Adipose tissue (tissue), 3 donors: ENCODE results near the gene SPACA7. TPM values are rescaled to one million over a fixed set of nuclear protein-coding genes. Genes with fewer than 3 reads are reported as not detected.

Experiments used
- H3K27ac ChIP-seq: one replicate; pipeline ENCODE4 v1.5.1; 2013; ENCODE audit warnings: low read depth, low read length
- WGBS, 3 donors: extraction: QIAGEN DNeasy Blood & Tissue Kit; methylation state at CpG; one replicate each; pipeline ENCODE4 v1.1.7; 2013; 5-methylcytosine and 5-hydroxymethylcytosine counted together
- polyA plus RNA-seq, 3 donors: library from polyadenylated mRNA; stranded (reverse); fragments of 200-250 nt; gene quantifications; one replicate each; pipeline ENCODE4 v1.2.3, GENCODE V29; 2013
- donor health status: healthy with polysubstance abuse.
- donor health status: Bipolar disorder and iron deficiency.
- donor health status: healthy.

Gene SPACA7
- polyA plus RNA-seq, 3 donors, result not detected

DNA sequence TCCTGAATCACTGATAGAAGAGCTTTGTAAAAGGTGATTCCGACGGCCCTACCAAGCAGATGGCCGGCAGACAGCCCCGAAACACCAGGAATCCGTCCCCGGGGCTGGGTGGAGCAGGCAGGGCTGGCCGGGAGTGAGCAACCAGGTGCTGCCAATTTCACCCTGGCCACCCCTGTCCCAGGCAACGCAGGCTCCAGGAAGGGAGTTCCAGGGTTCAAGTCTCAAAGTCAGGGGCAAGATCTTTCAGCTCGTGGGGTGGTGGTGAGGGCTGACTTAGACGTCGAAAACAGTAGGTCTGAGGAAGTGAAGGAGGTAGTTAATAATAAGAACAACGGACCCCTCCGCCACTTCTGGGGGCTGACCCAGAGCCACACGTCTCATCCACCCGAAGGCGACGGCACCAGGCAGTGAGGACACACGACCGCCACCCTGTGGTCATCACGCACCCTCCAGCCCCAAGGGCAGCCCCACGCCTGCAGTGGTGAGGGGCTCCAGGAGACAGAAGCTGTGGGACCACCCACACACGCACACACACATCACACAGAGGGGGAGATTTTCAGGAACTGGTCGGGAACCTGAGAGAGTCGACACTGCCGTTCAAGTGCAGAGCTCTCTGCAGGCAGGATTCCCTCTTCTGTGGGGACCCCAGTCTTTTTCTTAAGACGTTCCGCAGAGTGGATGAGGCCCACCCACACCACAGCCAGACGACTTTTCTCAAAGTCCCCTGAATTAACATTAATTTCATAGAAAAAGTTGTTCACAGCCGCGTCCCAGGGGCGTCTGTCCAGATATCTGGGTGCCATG is 67.2 kb downstream of the SPACA7 start:
- 11 to 21% (median 19%) methylated on average over 29 to 31 of the region's 31 CpGs for WGBS, 3 donors
- H3K27ac ChIP-seq, result no peak overlapping the region

DNA sequence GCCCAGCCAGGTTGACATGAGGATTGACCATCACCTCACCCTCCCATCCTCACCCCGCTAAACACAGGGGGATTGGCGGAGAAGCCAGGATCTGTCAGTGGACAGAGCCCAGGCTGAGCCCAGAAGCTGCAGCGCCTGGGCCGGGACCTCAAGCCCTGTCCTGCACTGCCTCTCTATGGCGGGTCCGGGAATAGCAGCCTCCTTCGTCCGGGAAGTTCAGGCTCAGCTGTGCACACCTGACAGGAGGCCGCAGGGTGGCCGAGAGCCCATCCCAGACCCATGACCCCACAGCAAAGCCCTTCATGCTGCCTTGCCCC is 67.8 kb downstream of the SPACA7 start:
- H3K27ac ChIP-seq, result no peak overlapping the region
- 1 to 2% (median 1%) methylated on average over 10 of the region's 10 CpGs for WGBS, 3 donors

DNA sequence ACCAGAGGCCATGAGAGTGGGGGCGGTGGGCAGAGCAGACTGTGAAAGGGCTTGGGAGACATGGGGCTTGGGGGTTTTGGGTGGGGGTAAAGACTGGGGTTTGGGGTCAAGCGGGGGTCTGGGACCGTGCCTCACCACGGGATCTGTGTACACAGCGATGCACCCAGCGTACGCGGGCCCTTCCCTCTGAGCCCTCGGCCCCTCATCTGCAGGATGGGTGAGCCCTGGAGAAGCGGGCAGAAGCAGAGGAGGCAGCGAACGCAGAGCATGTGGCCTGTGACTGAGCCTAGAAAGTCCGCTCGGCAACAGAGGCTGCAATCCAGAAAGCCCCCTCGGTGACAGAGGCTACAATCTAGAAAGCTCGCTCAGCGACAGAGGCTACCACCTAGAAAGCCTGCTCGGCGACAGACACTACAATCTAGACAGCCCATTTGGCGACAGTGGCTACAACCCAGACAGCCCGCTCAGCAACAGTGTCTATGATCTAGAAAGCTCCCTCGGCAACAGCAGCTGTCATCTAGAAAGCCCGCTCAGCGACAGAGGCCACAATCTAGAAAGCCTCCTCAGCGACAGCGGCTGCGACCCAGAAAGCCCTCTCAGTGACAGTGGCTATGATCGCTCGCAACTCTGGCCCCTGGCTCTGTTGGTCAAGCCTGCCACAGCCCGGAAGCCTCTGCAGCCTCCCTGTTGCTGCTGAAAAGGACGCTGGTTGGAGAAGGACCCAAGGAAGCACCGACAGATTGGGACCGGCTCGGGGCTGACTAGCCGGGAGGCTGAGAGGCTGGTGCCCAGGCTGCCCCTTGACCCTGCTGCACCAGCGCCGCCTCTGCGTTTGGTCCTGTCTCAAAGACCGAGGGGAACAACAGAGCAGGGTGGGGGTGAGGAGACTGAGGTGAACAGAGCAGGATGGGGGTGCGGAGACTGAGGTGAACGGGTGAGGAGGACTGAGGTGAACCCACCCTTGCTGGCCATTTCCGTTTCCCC is 68.6 kb downstream of the SPACA7 start:
- H3K27ac ChIP-seq, result no peak overlapping the region
- WGBS, 3 donors, result 71 to 83% (median 81%) methylated on average over 38 to 42 of the region's 42 CpGs

DNA sequence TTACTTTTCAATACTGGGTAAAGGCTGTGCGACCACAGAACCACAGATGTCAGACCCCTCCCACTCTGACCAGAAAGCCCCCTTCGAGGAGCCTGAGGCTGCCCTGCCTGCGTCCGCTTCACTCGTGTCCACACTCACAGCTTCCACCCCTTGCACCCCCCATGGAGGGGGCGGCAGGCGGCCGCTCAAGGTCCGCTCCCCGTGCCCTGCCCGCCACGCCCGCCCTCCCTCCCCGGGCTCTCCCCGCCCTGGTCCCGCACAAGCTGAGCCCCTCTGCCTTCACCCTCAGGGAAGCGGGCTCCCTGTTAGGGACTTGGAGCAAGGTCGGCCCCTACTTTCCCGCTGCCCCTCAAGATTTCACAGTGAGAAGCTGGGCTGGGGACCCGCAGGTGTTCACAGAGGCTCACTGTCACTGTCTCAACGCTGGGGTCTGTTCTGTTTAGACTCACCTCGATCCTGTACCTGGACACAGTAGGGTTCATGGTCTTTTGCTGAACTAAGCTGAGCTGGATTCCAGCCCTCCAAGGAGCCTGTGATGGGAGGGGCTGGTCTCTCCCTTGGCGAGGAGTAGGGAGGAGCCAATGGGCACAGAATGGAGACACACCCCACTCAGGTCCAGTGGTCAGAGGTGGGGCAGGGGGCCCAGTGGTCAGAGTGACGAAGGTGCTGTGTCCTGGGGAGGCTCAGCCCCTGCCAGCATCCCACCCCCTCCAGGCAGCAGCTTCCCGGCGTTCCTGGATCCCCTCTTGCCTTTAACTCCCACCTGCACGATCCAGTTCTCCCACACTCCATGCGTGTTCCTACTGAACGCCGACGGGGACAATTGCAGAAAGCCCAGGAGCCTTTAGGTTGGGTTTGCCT is 69.5 kb downstream of the SPACA7 start:
- H3K27ac ChIP-seq, result no peak overlapping the region
- 61 to 68% (median 62%) methylated on average over 31 of the region's 31 CpGs for WGBS, 3 donors

DNA sequence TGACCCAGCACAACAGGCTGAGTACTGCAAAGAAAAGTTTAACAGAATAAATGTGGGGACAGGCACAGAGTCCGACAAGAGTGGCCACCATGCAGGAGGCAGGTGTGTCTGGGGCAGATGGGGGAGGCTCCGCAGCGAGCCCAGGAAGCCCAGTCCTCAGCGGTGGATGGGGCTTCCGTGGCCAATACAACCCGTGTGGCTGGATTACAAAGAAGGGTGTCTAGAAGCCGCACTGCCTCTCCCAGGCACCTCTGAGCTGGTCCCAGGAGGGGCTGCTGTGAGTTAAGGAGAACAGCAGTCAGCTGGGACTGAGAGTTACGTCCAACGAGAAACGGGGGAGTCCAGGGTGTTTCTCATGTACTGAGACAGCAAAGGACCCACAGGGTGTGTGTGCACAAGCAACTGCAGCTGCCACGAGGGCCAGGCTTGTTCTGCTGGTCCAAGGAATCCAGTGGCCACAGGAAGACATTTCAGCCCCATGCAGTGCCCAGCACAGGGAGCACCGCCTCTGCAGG is 70.2 kb downstream of the SPACA7 start:
- 64 to 76% (median 64%) methylated on average over 12 of the region's 12 CpGs for WGBS, 3 donors
- H3K27ac ChIP-seq, result no peak overlapping the region

DNA sequence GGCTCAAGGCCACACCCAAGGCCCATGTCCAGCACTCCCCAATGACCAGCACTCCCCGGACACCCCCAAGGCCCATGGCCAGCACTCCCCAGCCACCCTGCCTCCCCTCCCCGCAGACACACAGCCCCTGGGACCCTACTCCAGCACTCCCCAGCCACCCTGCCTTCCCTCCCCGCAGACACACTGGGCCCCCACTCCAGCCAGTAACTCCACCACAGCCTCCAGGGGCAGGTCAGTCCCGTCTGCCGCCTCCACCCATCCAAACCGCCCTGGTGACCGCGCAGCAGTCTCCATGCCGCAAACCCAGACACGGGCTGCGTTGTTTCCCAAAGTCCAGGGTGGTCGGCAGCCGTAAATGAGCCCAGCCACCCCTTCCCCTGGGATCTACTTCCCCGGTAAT is 70.7 kb downstream of the SPACA7 start:
- 85 to 96% (median 92%) methylated on average over 14 of the region's 14 CpGs for WGBS, 3 donors
- H3K27ac ChIP-seq, result no peak overlapping the region

DNA sequence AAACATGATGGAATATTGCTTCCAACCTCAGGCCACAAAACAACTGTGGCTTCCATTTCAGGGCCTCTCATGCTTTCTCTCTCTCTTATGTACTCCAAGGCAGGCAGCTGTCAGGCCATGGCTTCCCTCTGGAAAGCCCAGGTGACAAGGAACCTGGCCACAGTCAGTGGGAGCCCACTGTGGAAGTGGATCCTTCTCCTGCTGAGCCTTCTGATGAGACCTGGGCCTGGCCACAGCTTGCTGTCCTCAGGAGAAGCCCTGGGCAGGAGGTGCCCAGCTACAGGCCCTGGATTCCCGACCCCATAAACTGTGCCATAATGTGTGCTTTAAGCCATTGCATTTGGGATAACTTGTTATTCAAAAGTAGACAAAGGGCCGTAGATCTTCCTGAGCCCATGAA is 71.2 kb downstream of the SPACA7 start:
- WGBS, 3 donors, result 82 to 83% (median 82%) methylated on average over 2 of the region's 2 CpGs
- no peak overlapping the region for H3K27ac ChIP-seq

DNA sequence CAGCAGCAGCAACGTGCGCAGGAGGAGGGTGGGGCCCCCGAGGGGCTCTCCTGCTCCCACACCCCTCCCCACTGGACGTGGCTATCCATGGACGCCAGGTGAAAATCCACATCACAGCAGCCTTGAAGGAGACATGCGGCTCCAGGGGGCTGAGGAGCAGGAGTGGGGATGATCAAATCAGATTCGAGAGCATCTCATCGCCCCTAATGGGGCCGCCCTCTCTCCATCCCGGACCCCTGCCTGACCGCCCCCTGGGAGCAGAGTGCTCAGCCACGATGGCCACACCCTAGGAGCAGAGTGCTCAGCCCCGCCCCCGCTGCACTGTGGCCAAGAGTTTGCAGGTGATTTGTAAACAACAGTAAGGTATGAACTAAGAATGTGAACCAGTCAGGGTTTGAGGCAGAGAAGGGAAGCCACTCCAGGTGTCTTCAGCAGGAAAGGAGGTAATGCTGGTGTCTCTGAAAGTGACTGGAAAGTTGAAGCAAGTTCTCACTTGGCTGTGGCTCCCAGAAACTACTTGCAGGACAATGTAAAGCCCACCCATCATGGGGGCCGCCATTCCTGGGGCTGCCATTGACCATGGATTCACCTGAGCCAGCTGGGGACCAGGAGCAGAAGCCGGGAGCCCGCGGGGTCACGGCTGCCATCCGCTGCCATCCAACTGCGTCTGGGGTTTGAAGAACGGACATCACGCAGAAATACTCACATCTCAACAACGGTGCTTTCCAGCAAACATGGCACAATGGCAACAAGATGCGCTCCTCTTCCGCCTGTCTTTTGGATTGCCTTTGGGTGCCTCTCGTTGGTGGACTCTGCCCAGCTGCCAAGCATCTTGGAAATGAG is 71.8 kb downstream of the SPACA7 start:
- no peak overlapping the region for H3K27ac ChIP-seq
- 83 to 86% (median 85%) methylated on average over 27 of the region's 27 CpGs for WGBS, 3 donors

DNA sequence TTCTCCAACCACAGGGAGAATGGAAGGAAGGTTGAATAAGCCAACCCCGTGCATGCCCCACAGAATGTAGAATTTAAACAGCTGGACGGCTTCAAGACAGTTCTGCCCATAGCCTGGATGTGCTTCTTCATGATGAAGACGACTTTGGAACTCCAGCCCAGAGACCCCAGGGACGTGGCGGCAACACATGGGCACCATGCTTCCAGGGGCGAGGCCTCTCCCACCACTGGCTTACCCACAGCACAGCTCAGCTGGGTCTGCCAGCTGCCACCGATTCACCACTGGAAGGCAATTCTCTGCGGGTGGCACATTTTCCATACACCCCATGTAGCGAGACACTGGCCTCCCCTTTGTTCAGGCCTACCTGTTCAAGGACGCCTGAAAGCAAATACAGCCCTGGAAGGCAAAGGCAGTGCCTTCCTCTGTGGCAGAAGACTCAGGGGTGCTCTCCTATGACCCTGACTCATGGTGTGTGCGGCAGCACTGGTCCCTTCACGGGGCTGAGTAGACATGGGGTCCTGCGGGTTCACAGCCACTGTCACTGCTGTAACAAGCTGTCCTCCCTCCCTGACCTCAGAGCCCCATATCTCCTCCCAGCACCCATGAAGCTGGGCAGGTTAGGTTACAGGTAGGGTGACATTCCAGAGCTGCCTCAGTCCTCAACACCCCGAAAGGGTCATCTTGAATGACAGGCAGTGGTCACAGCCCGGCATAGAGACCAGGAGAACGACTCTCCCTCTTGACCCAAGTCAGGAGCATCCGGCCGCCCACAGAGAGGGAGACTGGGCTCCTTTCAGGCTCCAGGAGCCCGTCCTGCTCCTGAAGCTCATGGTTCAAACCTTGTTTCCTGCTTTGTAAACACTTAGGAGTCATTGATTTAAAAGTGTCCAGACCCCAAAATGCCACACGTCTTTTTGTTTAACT is 72.7 kb downstream of the SPACA7 start:
- 79 to 83% (median 82%) methylated on average over 20 of the region's 20 CpGs for WGBS, 3 donors
- H3K27ac ChIP-seq, result no peak overlapping the region

DNA sequence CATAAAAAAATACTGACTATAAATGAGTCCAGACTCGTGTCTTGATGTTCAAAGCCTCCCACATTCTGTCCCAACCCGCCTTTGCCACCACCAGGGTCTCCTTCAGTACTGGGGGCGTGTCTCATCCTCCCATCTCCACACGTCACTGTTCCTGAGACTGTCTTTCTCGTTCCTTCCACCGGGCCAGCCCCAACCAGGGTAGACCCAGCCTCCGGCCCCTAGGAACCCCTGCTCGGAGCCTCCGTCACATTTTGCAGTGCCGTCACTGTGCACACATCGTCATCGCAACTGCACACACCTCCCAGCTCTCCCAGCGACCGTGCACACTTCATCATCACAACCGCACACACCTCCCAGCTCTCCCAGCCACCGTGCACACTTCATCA is 73.4 kb downstream of the SPACA7 start:
- WGBS, 3 donors, result 76 to 86% (median 77%) methylated on average over 16 of the region's 16 CpGs
- H3K27ac ChIP-seq, result no peak overlapping the region

DNA sequence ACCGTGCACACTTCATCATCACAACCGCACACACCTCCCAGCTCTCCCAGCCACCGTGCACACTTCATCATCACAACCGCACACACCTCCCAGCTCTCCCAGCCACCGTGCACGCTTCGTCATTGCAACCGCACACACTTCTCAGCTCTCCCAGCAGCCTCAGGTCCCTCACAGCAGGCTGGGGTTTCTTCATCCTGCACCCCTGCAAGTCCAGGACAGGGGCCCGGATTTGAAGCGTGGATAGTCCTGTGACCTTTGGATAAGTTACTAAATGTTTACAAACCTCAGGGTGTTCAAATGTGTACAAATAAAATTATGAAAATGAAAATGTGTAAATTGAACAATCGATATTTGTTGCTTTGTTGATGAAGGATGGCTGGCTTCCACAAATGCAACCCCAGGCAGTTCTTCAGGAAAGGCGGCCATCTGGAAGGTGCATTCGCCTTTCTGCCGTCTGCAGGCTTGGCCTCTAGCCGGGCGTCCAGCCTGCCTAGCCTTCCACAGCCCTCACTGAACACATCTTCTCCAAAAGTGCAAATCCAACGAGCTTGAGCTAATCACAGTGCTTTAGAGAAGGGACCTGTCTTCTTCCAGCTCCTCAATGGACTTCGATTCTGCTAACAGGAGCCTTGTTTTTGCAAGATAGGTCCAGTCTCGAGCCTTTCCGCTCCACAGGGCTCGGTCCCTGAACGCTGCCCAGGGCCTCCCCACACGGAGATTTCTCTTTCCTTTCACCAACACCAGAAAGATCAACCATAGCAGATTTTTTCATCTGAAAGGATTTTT is 74.2 kb downstream of the SPACA7 start:
- H3K27ac ChIP-seq, result no peak overlapping the region
- whole genome bisulfite sequencing, 3 donors, result 82 to 89% (median 83%) methylated on average over 21 of the region's 23 CpGs

DNA sequence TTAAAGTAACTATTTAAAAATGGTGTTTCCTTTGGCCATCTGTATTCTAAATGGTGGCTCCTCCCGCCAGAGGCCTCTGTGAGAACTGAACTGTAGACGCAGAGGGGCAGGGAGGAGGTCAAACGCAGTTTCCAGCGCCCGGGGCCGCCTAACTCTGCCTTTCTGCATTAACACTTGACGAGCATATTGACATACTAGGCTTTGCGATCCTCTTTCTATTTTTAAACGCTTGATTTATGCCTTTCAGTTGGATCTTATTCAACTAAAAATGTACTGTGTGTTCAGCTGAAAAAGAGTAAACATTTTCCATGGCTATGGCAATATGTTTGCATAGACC is 74.7 kb downstream of the SPACA7 start:
- no peak overlapping the region for H3K27ac ChIP-seq
- 18 to 44% (median 40%) methylated on average over 9 of the region's 9 CpGs for WGBS, 3 donors

DNA sequence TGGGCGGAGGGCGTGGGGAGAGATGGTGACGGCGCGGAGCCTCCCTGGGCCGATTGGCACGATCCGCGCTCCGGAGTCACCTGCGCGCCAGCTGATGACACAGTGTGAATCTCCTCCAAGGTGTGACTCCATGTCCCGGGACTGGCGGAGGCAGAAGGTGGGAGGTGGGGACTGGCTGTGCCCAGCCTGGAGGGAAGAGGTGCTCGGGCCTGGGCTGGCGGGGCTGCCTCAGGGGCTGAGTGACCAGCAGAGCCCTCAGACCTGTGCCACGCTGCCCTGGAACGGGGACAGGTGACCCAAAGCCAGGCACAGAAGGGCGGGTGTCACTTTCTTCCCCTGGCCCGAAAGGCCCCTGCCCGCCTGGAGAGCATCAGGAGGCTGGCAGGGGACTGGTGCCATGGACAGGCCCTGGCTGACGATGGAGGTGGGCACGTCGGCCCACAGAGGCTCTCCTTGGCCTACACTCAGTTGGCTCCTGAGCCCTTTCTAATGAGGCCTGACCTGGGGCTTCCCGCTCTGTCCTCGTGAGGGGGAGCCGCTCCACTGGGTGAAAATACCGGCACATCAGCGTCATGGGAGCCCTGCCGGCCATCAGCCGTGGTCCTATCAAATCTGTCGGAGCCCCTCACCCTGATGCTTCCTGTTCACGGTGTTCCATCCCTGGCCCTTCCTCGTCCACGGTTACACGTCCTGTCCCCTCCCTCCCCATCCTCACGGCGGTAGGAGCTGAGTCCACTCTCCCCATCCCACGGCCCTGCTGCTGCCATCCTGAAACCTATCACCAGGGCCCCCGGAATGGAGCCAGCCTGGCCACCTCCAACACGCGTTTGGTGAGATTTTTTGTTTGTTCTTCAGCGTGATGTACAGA is 75.6 kb downstream of the SPACA7 start:
- no peak overlapping the region for H3K27ac ChIP-seq

DNA sequence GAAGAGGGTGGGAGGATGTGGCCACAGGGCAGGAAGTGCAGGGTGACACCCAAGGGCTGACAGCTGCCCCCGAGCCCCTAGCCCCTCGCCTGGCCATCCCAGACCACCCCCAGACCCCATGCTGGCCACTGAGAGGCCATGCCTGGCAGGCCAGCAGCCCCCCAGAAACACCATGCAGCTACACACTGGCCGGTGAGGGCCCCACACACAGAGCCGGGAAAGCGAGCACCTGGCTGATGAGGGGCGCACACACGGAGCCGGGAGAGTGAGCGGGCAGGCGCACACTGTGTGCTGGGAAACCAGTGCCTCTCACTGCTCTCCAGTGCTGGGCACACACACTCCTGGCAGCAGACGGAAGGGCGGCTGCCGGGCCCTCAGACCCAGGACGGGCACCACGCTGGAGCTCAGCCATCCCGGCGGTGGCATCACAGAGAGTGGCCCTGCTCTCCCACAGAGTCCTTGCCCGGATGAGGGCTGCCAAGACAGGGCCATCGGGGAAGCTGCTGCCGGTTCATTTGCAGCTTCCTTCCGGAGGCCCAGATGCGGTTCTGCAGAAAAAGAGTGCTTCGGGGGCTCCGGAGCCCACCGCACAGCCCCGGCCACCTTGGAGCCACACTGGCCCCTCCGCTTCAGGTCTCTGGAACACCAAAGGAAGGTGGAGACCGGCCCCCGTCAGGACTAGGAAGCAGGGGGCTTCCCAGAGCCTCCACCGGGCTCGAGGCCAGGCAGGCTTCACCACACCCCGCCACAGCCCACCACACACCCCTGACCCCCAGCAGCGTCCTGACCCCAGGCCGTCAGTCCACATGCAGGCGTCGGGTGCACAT is 76.4 kb downstream of the SPACA7 start:
- WGBS, 3 donors, result 77 to 81% (median 79%) methylated on average over 33 to 36 of the region's 36 CpGs
- H3K27ac ChIP-seq, result no peak overlapping the region

More for the DNA sequence above, 75.6 kb downstream of the SPACA7 start:
- 81 to 88% (median 81%) methylated on average over 42 to 43 of the region's 43 CpGs for WGBS, 3 donors
